Measurements from ENCODE around the gene CDH22. TPM values are rescaled to one million over a fixed set of nuclear protein-coding genes. Genes with fewer than 3 reads are reported as not detected.

Gene CDH22
- total and polyA plus RNA-seq, 2 experiments from 2014 or later: 0.08 to 0.10 TPM

- Mint-ChIP-seq H3K4me1 (no peaks in the 10 kb centered on the region; the same call in 2 of the 3 replicates), H3K36me3 (ENCODE audit: low read depth) (no peaks in the 10 kb centered on the region; the same call in 2 of the 3 replicates), H3K4me3 (no peak overlapping the region), H3K27ac (no peak overlapping the region), H3K27me3 (ENCODE audit: insufficient read depth, low read depth, poor library complexity) (peaks cover 32% of the 10 kb centered on the region), H3K9me3 (no peaks in the 10 kb centered on the region)
- peaks cover 49% of the 10 kb centered on the region for H3K27me3 ChIP-seq (ENCODE audit: insufficient read depth)
- H3K36me3 ChIP-seq (ENCODE audit: insufficient read depth): no peaks in the 10 kb centered on the region
- no peak overlapping the region for H3K27ac ChIP-seq (ENCODE audit: low read depth)
- H3K4me3 ChIP-seq: no peak overlapping the region
- TF ChIP-seq ZNF331 (CRISPR knock-in tag; IDR thresholded peaks at IDR 0.05; ENCODE audit: low read depth) (no peak), ETS1 (IDR thresholded peaks at IDR 0.05) (no peak), ZNF114 (CRISPR knock-in tag; IDR thresholded peaks at IDR 0.05) (no peak), NANOG (IDR thresholded peaks at IDR 0.05; ENCODE audit: borderline replicate concordance) (no peak), POLR2AphosphoS5 (IDR thresholded peaks at IDR 0.05; ENCODE audit: low read depth) (no peak), STAT1 (IDR thresholded peaks at IDR 0.05; ENCODE audit: unreplicated experiment) (no peak), JUNB (IDR thresholded peaks at IDR 0.05; ENCODE audit: unreplicated experiment) (no peak), CREB1 (CRISPR knock-in tag; IDR thresholded peaks at IDR 0.05; ENCODE audit: low read depth) (no peak), CTCF (conservative IDR thresholded peaks at IDR 0.05; ENCODE audit: low read depth in 2 of 2) (no peak), EZH2phosphoT487 (IDR thresholded peaks at IDR 0.05; ENCODE audit: unreplicated experiment) (no peak), ZNF462 (CRISPR knock-in tag; IDR thresholded peaks at IDR 0.05) (no peak)
- DNase-seq (ENCODE audit: low spot score): no peak
- no peak for ATAC-seq
- no peaks in the 10 kb centered on the region for H3K4me1 ChIP-seq (ENCODE audit: insufficient read depth)
- no peaks in the 10 kb centered on the region for H4K20me1 ChIP-seq (replicated peaks; ENCODE audit: insufficient read depth)
- H3K9me2 ChIP-seq (ENCODE audit: insufficient read depth): no peaks in the 10 kb centered on the region
- no peaks in the 10 kb centered on the region for H3F3A ChIP-seq (replicated peaks; ENCODE audit: low read depth)
- H3K4me2 ChIP-seq: no peak overlapping the region
- H2AFZ ChIP-seq: no peak overlapping the region
- H3K79me2 ChIP-seq (replicated peaks; ENCODE audit: insufficient read depth): no peaks in the 10 kb centered on the region
Observed at GRCh38 chr20:46171476-46171875, 136.8 kb downstream of the CDH22 start.

Data from GM23338 (cell line).